ENCODE data around the gene ENAM.

DNA sequence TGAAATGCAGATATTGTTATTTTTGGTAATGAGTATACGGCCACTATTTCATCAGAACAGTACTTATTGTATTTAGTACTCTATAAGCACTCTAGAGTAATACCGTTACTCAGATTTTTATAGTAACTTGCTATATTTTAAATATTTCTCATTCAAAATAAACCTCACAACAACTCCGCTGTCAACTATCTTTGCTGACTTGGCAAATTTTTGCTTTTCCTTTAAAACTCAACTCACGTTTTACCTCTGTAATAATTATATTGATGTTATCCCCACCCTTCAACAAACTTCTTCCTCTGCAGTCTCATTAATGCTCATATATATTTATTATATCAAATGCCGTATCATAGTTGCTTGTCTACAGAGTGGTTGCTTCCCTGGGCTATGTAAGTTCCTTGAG, 28.8 kb downstream of the ENAM start:
- TF ChIP-seq ZNF274 (IDR thresholded peaks at IDR 0.05; ENCODE audit: low read depth, low read length) (no peak), POLR2A (IDR thresholded peaks at IDR 0.05; ENCODE audit: borderline replicate concordance, extremely low read depth, insufficient read depth, insufficient read length) (no peak), EZH2 (IDR thresholded peaks at IDR 0.05) (no peak), JUND (IDR thresholded peaks at IDR 0.05) (no peak), EZH2phosphoT487 (IDR thresholded peaks at IDR 0.05; ENCODE audit: borderline replicate concordance) (no peak), ATF3 (IDR thresholded peaks at IDR 0.05) (no peak), SIN3A (IDR thresholded peaks at IDR 0.05; ENCODE audit: low read depth) (no peak), CEBPB (IDR thresholded peaks at IDR 0.05; ENCODE audit: low read depth) (no peak), ELF1 (IDR thresholded peaks at IDR 0.05; ENCODE audit: borderline replicate concordance, low read depth) (no peak), REST (IDR thresholded peaks at IDR 0.05; ENCODE audit: low read depth) (no peak)
- TF ChIP-seq, protein P1, sequence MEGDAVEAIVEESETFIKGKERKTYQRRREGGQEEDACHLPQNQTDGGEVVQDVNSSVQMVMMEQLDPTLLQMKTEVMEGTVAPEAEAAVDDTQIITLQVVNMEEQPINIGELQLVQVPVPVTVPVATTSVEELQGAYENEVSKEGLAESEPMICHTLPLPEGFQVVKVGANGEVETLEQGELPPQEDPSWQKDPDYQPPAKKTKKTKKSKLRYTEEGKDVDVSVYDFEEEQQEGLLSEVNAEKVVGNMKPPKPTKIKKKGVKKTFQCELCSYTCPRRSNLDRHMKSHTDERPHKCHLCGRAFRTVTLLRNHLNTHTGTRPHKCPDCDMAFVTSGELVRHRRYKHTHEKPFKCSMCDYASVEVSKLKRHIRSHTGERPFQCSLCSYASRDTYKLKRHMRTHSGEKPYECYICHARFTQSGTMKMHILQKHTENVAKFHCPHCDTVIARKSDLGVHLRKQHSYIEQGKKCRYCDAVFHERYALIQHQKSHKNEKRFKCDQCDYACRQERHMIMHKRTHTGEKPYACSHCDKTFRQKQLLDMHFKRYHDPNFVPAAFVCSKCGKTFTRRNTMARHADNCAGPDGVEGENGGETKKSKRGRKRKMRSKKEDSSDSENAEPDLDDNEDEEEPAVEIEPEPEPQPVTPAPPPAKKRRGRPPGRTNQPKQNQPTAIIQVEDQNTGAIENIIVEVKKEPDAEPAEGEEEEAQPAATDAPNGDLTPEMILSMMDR (IDR thresholded peaks at IDR 0.05 in 2 of 3, conservative IDR thresholded peaks at IDR 0.05 in 1 of 3; ENCODE audit: borderline replicate concordance in 1 of 3, insufficient read depth in 1 of 3, low read depth in 2 of 3, low read length in 2 of 3): no peak
